ENCODE results near the gene CAPN15.
"Not testable (repeated sequence)": the region's sequence is repeated elsewhere in the genome, so short reads cannot be mapped to it uniquely, and the experiment has no call there.

CAPN15 gene

DNA sequence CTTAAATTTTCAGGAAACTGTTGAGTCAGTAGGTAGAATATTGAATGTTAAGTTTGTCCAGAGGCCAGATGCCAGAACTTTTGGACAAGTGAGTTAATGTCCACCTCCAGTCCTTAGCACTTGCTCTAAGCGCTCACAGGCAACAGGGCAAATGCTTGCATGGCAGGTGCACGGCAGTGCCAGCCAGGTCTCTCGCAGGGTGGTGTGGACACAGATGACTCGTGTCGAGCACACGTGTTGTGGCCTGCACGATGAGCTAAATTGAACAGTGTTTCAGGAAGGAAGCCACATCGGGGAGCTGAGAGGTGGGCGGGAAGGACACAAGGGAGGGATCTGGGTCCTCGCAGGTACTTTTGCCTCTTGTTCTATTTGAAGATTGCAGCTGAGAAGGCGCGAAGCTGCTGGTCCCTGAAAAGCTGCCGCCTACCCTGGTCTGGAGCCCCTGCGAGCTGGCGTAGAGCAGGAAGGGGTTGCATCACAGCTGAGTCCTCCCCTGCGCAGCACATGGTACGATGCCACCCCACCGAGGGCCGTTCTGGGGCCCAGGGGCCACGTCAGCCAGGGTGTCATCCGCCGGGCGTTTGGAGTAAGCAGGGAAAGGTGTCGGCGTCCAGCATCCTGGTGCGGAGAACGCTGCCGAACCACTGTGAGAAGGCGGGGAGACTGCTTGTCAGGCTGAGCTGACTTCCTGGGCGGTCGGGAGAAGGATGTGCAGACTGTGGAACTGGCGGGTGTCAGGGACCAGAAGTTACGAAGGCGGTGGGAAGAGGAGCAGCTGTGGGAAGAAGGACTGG lies 68.6 kb downstream of the CAPN15 start:
- no peak for TF ChIP-seq TAF1 (IDR thresholded peaks at IDR 0.05; ENCODE audit: borderline replicate concordance, low read depth, low read length)
- no peak for TF ChIP-seq POLR2AphosphoS5 (IDR thresholded peaks at IDR 0.05; ENCODE audit: low read depth, low read length)
- TF ChIP-seq POLR2A (IDR thresholded peaks at IDR 0.05; ENCODE audit: low read depth, low read length), result no peak
- FAIRE-seq (no peak), DNase-seq (ENCODE audit: insufficient read length) (no peak)

DNA sequence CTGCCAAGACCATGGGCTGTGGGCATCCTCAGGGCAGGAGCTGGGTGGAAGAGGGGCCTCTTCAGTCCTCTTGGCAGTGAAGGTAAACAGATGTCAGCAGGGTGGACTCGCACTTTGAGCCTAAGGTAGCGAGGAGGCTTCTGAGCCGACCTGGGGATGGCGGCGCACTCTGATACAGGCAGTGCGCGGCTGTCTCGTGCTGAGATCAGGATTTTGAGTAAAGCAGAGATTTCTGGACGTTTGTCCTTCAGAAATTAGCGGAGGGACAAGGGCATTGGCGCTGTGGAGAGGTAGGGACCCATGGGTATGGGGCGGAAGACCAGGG lies 69.2 kb downstream of the CAPN15 start:
- TF ChIP-seq POLR2AphosphoS5 (IDR thresholded peaks at IDR 0.05; ENCODE audit: low read depth, low read length) (no peak), POLR2A (IDR thresholded peaks at IDR 0.05; ENCODE audit: low read depth, low read length) (no peak), TAF1 (IDR thresholded peaks at IDR 0.05; ENCODE audit: borderline replicate concordance, low read depth, low read length) (no peak)
- DNase-seq (ENCODE audit: insufficient read length) (no peak), FAIRE-seq (no peak)

GRCh38 chr16:597655-598054 lies 70.1 kb downstream of the CAPN15 start:
- FAIRE-seq, result not testable (repeated sequence)

GRCh38 chr16:598823-599739 lies 71.6 kb downstream of the CAPN15 start:
- TF ChIP-seq POLR2AphosphoS5 (IDR thresholded peaks at IDR 0.05; ENCODE audit: low read depth, low read length) (no peak), POLR2A (IDR thresholded peaks at IDR 0.05; ENCODE audit: low read depth, low read length) (no peak), TAF1 (IDR thresholded peaks at IDR 0.05; ENCODE audit: borderline replicate concordance, low read depth, low read length) (no peak)
- no peak for DNase-seq (ENCODE audit: insufficient read length)
- no peak for FAIRE-seq

More at GRCh38 chr16:597655-598054, 70.1 kb downstream of the CAPN15 start:
- not testable (repeated sequence) for DNase-seq (ENCODE audit: insufficient read length)

DNA sequence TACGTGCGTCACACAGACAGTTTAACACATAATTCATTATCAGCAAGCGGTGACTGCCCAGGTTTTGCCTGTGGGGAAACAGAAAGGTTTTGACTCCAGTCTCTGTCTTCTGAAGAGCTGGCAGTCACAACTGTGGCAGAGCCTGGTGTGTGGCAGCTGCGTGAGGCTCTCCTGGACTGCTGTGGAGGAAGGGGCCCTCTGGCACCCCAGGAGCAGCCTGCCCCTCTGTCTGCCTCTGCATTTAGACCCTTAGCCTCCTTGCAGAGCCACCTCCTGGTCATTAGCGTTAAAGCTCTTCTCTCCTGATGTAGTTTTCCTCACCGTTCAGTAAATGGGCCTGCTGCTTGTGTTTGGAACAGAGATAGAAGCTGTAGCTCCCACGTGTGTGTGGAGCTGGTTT lies 73.3 kb downstream of the CAPN15 start:
- TF ChIP-seq POLR2AphosphoS5 (IDR thresholded peaks at IDR 0.05; ENCODE audit: low read depth, low read length) (no peak), TAF1 (IDR thresholded peaks at IDR 0.05; ENCODE audit: borderline replicate concordance, low read depth, low read length) (no peak), POLR2A (IDR thresholded peaks at IDR 0.05; ENCODE audit: low read depth, low read length) (no peak)
- DNase-seq (ENCODE audit: insufficient read length) (no peak), FAIRE-seq (no peak)

DNA sequence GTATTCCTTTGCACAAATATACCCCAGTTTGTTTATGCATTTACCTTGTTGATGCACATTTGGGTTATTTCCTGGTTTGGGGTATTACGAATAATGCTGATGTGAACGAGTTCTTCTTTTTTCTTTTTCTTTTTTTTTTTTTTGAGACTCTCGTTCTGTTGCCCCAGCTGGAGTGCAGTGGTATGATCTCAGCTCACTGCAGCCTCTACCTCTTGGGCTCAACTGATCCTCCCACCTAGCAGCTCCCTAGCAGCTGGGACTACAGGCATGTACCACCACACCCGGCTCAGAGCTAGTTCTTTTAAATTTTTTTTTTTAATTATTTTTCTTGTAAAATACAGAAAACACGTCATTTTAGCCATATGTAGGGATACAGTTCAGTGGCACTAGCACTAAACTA lies 76.4 kb downstream of the CAPN15 start:
- FAIRE-seq, result no peak
- TF ChIP-seq TAF1 (IDR thresholded peaks at IDR 0.05; ENCODE audit: borderline replicate concordance, low read depth, low read length) (no peak), POLR2AphosphoS5 (IDR thresholded peaks at IDR 0.05; ENCODE audit: low read depth, low read length) (no peak), POLR2A (IDR thresholded peaks at IDR 0.05; ENCODE audit: low read depth, low read length) (no peak)
- DNase-seq (ENCODE audit: insufficient read length), result no peak
